Activated naive CD4-positive, alpha-beta T cell treated with anti-CD3 and anti-CD28 coated beads, Interleukin-2, amount 50 U/mL, for 16 hours (primary cell): Measurements from ENCODE around the gene PATE4.
A peak's percentile ranks its signal among the peaks of the same experiment; 100 is the strongest.
"Not testable (repeated sequence)": the region's sequence is repeated elsewhere in the genome, so short reads cannot be mapped to it uniquely, and the experiment has no call there.

Experiments
- DNase-seq: peaks from one replicate; pipeline ENCODE4 v3.0.0-alpha.2; 2020

Gene PATE4, protein sequence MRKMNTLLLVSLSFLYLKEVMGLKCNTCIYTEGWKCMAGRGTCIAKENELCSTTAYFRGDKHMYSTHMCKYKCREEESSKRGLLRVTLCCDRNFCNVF

DNA sequence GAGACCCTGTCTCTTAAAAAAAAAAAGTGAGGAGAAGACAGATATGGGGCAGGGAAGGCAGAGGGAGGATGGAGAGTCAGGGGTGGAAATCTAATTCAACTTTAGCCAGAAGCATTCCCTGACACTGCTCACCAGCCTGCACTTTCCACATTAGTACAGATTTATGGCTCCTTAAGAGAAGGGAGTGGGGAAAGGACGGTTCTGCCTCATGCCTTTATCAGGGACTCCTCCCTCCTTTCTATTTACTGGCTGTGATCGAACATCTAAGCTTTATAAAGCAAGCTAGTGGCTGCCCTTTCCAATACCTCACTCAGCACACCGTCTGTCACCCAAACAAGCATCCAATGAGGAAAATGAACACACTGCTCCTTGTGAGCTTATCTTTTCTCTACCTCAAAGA is at the start of gene PATE4:
Gene PATE4 (plus strand): TSS at position 301 of the 400 bp plus-strand sequence. CDS start 44 bp downstream, at position 345.
- no peak for DNase-seq

DNA sequence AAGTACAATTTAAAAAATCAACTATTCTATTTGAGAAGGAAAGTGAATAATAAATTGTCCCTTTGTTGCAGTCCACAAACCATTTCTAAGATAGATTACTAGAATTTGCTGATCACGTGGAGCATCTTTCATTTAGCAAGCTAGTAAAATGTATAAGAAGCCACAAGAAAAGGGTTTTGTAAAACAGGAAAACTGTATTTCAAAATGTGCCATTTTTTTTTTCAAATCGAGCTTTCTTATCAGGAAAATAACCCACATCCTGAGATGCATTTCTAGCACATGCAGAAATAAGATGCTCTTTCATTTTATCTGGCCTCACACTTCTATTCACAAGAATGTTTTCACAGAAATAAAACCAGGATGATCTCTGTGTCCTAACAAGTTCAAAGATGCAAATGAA is 48.4 kb upstream of the PATE4 start:
- no peak for DNase-seq

DNA sequence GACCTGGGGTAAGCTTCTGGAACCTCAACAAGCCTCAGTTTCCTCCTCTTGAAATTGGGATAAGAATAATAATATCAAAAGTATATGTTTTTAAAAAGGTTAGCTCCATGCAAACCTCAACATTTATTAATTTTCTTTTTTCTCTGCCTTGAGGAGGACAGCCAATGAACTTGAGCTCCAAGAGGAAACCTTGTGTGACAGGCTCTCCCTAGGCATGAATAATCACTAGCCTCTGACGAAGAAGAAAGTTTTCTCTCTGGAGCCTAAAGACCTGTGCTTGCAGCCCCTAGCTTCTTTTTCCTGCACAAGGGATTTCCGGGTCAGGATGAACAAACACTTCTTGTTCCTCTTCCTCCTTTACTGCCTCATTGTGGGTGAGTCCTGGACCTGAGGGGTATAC is 45.3 kb upstream of the PATE4 start, which contains the start of gene PATE3:
Gene PATE3 (plus strand): TSS at position 301 of the 400 bp plus-strand sequence. CDS start 25 bp downstream, at position 326.
- DNase-seq: no peak

DNA sequence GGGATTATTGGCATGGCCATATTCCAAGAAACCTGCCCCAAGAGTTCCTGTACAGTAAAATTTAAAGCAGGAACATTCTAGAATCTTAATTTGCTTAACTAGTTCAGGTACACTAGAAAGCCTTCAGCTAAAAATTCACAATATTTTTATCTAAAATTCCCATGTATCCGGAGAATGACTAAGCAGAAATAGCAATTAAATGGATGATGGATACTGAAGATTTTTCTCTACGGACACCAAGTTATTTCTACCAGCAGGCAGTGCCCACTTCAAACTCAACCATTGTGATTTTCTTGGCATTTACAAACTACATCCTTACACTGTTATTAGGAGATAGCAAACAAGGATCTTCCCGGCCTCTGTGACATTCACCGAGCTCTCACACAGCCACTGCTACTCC is 42.3 kb upstream of the PATE4 start:
- no peak for DNase-seq

DNA sequence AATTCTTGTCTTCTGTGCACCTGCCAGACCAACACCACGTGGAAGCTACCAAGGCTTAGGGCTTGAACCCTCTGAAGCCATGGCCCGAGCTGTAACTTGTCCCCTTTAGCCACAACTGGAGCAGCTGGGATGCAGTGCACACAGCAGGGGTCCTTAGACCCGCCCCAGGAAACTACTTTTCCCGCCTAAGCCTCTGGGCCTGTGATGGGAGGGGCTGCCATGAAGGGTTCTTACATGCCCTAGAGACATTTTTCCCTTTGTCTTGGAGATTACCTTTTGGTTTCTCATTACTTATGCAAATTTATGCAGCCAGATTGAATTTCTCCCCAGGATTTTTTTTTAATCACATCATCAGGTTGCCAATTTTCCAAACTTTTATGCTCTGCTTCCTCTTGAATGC is 35.5 kb upstream of the PATE4 start:
- DNase-seq: no peak

DNA sequence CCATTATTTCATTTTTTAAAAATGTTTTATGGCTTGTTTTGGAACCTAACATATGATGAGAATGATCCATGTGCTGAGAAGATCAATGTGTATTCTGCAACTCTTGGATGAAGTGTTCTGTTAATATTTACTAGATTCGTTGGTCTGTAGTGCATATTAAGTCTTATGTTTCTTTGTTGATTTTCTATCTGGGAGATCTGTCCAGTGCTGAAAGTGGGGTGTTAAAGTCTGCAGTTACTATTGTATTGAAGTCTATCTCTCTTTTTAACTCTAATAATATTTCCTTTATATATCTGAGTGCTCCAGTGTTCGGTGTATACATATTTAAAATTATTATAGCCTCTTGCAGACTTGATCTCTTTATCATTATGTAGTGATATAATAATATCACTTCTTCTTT is 33.3 kb upstream of the PATE4 start:
- DNase-seq: no peak

DNA sequence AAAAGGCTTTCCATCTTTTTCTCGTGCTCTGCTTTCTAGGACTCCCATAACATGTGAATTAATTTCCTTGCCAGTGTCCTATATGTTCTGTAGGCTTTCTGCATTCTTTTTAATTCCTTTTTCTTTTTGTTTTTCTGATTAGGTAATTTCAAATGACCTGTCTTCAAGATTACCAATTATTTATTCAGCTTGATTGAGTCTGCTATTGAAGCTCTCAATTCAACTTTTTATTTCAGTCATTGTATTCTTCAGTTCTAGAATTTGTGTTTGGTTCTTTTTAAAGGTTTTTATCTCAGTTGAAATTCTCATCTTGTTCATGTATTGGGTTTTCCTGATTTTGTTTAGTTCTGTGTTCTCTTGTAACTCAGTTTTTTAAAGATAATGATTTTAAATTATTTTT is 30.7 kb upstream of the PATE4 start:
- DNase-seq: no peak

DNA sequence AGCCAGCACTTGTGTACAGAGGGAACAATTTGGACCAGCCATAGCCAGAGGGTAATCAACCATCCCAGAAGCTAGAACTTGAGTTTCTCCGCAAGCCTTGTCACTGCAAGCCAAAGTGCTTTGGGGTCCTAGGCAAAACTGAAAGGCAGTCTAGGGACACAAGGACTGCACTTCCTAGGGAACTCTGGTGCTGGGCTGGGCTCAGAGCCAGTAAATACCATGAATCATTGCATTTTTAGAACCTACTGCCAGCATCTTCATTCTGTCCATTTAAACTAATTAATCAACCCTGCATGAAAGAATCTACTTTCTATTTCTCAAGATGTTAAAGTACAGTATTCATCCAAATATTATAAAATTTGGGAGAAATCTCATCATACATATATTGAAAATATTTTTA is 25.2 kb upstream of the PATE4 start:
- no peak for DNase-seq

DNA sequence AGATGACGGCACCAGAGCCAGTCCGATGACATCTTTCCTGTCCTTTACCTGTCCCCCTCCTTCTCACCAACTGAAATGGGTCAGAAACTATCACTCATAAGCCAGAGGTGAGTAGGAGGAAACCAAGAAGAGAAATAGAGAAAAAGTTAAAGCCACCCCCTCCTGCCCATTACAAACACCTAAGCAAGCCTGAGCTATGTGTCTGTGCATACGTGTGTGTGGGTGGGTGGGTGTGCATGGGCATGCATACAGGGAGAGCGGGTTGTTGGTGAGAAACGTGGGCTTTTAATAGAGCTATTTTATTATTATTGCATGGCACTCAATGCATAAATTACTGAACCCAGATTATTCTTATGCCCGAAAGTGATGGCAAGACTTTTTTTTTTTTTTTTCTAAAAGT is 2.6 kb downstream of the PATE4 start:
- DNase-seq: no peak

DNA sequence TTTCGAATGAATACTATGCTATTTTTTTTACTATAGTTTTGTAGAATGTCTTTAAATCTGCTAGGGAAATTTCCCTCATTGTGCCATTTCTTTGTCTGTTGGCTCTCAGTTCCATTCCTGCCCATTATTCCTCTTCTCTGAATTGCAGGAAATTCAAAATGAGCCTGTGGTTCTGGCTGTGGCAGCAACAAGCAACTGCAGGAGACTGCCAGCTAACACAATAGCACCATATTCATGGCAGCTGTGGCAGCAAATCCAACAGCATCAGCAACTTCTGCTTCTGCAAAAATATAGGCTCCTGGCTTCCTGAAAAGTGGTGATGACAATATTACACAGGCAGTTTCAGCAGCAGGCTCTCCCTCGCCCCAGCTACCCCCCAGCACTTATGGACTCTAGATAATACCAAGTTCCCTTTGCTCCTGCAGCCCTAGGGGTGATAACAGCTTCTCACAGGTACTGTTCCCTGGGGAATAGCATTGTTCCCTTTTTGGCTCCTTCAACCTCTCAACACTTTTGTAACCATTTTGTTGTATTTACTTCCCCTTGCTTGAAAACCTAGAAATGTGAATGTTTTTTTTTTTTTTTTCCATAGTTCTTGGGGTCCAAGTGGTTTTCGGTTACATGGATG is 9.3 kb downstream of the PATE4 start:
- no peak for DNase-seq

DNA sequence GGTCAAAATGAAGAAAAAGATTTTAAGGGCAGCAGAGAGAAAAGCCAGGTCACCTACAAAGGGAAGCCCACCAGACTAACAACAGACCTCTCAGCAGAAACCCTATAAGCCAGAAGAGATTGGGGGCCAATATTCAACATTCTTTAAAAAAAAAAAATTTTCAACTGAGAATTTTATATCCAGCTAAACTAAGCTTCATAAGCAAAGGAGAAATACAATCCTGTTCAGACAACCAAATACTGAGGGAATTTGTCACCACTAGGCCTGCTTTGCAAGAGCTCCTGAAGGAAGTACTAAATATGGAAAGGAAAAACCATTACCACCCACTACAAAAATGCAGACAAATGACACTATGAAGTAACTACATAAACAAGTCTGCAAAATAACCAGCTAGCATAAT is 13.1 kb downstream of the PATE4 start:
- DNase-seq: no peak

DNA sequence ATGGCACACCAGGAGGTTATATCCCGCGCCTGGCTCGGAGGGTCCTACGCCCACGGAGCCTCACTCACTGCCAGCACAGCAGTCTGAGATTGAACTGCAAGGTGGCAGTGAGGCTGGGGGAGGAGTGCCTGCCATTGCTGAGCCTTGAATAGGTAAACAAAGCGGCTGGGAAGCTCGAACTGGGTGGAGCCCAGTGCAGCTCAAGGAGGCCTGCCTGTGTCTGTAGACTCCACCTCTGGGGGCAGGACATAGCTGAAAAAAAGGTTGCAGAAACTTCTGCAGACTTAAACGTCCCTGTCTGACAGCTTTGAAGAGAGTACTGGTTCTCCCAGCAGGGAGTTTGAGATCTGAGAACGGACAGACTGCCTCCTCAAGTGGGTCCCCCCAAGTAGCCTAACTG is 24.6 kb downstream of the PATE4 start:
- not testable (repeated sequence) for DNase-seq

DNA sequence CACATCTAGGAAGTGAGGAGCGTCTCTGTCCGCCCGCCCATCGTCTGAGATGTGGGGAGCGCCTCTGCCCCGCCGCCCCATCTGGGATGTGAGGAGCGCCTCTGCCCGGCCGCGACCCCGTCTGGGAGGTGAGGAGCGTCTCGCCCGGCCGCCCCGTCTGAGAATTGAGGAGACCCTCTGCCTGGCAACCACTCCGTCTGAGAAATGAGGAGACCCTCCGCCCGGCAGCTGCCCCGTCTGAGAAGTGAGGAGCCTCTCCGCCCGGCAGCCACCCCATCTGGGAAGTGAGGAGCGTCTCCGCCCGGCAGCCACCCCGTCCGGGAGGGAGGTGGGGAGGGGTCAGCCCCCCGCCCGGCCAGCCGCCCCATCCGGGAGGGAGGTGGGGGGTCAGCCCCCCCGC is 29.7 kb downstream of the PATE4 start:
- not testable (repeated sequence) for DNase-seq

DNA sequence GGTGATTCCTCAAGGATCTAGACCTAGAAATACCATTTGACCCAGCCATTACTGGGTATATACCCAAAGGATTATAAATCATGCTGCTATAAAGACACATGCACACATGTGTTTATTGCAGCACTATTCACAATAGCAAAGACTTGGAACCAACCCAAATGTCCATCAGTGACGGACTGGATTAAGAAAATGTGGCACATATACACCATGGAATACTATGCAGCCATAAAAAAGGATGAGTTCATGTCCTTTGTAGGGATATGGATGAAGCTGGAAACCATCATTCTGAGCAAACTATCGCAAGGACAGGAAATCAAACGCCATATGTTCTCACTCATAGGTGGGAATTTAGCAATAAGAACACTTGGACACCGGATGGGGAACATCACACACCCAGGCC is 32.2 kb downstream of the PATE4 start:
- not testable (repeated sequence) for DNase-seq

DNA sequence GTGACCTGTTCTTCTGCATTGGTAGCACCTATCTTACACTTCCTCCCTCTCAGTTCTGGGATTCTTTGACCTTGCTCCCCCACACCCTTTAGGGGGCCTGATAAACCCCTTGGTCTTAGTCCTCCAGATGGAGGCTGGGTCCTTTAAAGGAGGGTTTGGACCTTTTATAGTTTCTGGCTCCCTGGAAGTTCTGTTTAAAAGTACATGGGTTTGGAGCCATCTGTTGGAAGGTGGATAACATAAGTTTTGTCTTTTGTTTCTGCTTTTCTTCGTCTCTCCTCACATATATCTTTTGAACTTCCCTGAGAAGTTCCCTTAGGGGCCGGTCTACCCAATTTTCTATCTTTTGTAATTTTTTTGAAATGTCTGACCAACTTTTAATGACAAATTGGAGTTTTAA is 36.4 kb downstream of the PATE4 start:
- DNase-seq: no peak

DNA sequence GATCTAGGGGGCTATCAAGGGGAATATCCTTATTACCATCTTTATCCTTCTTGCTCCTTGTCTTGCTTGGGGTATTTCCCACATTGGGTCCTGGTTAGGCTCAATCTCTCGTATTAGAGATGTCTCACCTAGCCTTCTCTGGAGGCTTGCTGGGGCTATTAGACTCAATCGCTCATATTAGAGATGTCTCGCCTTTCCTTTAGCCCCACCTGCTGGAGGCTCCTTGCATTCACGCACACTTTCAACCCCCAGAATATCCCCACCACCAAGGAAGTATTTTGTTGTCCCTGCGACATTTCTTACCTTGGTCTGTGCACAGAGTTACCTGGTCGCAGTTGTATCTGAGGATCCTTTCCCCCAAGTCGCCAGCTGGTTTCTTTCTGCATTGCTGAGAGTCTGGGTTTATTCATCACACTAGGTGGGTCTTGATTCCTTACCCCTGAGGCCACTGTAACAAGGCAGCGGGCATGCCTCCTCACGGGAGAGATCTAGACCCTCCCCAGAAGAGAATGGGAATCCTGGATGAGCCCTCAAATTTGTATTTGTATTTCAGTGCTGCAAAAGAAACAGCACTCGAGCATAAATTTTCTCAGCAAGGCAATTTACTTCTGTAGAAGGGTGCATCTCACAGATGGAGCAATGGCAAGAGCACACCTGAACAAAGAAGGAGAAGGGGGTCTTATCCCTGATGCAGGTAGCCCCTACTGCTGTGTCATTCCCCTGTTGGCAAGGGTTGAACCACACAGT is 38.4 kb downstream of the PATE4 start:
- DNase-seq: no peak

DNA sequence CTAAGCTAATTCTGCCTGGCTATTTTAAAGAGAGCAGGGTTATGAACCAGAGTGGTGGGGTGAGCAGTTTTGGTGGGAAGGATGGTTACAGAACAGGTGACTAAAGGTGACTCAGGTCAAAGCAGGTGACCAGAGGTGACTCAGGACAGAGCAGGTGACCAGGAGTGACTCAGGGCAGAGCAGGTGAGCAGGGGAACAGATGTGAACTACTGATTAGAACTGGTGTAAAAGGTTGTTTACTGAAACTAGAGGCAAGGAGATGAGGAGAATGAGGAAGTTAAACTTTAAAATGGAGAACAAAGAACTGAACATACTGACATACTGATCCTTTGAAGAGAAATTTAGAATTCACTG is 39.0 kb downstream of the PATE4 start:
- no peak for DNase-seq

DNA sequence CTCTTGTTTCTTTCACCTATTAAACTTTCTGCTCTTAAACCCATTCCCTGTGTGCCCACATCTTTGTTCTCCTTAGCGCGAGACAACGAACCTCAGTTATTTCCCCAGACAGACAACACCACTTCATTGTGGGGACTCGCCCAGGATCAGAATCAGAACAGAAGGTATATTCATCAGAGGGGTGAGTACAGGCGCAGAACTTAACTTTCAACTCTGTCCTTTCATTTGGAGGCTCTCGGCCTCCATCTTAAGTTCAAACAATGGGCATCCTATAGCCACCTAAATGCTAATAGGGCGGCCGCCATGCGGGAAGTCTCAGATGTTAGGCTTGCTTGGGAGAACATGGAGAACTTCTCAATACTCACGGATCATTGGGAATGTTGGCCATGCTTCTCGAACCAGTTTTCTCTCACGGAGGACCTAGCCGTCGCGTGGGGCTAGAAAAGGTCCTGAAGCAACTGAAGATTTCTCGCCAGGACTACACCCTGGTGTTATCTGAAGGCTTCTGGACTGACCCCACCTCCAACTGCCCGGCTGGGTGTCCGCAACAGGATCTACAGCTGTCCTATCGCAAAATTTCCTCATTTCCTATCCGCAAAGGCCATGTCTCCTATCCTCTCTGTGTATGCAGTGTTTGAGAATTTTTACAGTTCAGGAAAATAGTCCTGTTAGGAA is 40.9 kb downstream of the PATE4 start:
- no peak for DNase-seq

DNA sequence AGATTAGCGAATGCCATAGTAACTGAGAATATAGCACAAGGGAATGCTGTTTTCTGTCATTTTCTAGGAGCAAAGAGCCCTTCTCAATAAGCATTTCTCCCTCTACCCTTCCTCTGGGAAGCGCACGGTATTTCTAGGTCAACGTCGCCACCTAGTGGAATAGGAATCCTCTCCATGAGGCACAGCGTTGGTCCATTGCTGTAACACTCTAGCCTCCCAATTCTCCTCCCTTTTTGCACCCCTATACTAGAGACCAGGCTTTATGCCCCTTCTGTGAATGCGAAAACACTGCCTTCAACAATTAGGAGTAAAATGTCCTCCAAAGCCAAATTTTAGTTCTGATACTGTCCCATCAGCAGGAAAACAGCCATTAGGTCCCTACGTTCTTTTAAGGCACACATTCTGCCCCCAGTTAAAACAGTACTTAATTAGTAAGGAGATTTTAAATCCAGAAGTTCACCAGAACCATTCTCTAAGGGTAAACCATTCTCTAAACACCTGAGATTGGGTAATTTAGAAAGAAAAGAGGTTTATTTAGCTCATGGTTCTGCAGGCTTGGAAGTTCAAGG is 41.5 kb downstream of the PATE4 start:
- DNase-seq: peak; percentile 32

DNA sequence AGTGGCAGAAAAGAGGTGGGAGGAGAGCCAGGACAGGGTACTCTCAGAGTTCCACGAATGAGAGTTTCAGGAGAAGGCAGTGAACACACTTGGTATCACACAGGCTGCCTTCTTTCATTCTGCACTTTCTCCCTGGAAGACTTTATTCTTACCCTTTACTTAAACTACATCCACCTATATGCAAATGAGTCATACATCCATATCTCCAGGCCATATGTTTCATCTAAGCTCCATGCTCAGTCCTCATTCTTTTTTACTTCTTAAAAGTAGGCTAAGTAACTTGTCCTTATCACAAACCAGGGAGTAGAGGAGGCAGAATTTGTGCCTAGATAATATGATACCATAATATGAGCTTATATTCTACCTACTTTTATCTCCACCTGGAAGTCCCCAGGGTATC is 48.2 kb downstream of the PATE4 start:
- no peak for DNase-seq

DNA sequence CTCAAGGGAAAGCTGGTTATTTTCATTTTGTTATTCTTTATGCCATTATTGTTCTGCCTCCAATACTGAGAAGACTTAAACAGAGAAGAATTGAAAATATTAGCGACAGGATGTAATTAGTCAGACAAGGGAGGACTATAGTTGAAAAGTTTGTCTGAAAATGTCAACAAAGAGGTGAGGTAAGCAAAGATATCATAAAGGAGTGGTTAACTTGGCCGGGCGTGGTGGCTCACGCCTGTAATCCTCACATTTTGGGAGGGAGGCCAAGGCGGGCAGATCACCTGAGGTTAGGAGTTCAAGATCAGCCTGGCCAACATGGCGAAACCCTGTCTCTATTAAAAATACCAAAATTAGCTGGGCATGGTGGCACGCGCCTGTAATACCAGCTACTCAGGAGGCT is 50.3 kb downstream of the PATE4 start:
- no peak for DNase-seq

DNA sequence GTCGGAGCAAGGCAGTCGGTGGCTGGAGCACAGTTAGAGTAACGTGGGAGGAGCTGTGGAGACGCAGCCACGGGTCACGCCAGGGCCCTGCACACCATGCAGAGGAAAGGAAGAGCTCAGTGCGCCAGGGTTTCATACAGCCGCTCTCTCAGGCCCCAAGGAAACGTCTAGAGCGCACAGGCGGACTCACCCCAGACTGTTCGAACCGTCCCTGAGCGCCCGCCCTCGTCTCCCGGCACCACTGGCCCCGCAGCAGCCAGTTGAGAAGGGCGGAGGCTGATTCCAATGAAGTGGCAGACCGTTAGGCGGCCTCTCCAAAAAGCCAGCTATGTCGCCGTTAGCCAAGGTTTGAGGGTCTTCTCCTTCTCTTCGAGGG is 53.9 kb downstream of the PATE4 start:
- peak; percentile 37 for DNase-seq
